Keratinocyte (primary cell): ENCODE results near the gene GLI3. TPM values are rescaled to one million over a fixed set of nuclear protein-coding genes. Genes with fewer than 3 reads are reported as not detected.

ENCODE experiments used
- DNase-seq: peaks from one replicate; pipeline ENCODE4 v3.0.0-alpha.2; 2011; ENCODE audit warnings: low read depth, missing footprints, low spot score
- FAIRE-seq: peaks from 2 replicates; lab custom pipeline; 2011; peaks lifted over from hg19 to GRCh38; lab: Jason Lieb, UNC
- H2AFZ ChIP-seq: 2 replicates; pipeline ENCODE4 v1.6.0; 2012; ENCODE audit warnings: low read length, control low read depth, inconsistent platforms; ENCODE audit not compliant: control insufficient read depth
- H3K27ac ChIP-seq: 2 replicates; pipeline ENCODE4 v1.5.1; 2011; ENCODE audit warnings: low read length; ENCODE audit not compliant: control insufficient read depth, insufficient read depth
- H3K27me3 ChIP-seq: 3 replicates; pipeline ENCODE4 v1.6.0; 2011; ENCODE audit warnings: low read length; ENCODE audit not compliant: control insufficient read depth, insufficient read depth; ENCODE audit errors: extremely low read depth
- H3K36me3 ChIP-seq, 2 experiments: 2 replicates in 1 of 2; 3 replicates in 1 of 2; pipeline ENCODE4 v1.5.1; 2011; ENCODE audit warnings: low read length in 2 of 2, mild to moderate bottlenecking in 1 of 2; ENCODE audit not compliant: control insufficient read depth in 2 of 2, insufficient read depth in 2 of 2; ENCODE audit errors: extremely low read depth in 1 of 2
- H3K4me1 ChIP-seq: 3 replicates; pipeline ENCODE4 v1.5.1; 2011; ENCODE audit warnings: low read length; ENCODE audit not compliant: control insufficient read depth, insufficient read depth; ENCODE audit errors: extremely low read depth
- H3K4me2 ChIP-seq: 3 replicates; pipeline ENCODE4 v1.6.0; 2011; ENCODE audit warnings: low read depth, low read length; ENCODE audit not compliant: control insufficient read depth, insufficient read depth; ENCODE audit errors: extremely low read depth
- H3K4me3 ChIP-seq, 3 experiments: fragments of 200-600 bp in 1 of 3; sonication (generic) in 1 of 3; 2 replicates in 2 of 3; 3 replicates in 1 of 3; pipeline ENCODE4 v1.5.1; 2011 to 2016; ENCODE audit warnings: low read length in 3 of 3, mild to moderate bottlenecking in 3 of 3, control low read depth in 2 of 3, inconsistent platforms in 1 of 3, low read depth in 1 of 3, mixed read lengths in 1 of 3, mixed run types in 1 of 3, moderate library complexity in 1 of 3; ENCODE audit not compliant: control insufficient read depth in 2 of 3, insufficient read depth in 2 of 3; ENCODE audit errors: extremely low read depth in 1 of 3
- H3K79me2 ChIP-seq: 2 replicates; pipeline ENCODE4 v1.6.0; 2012; ENCODE audit warnings: low read length; ENCODE audit not compliant: control insufficient read depth, insufficient read depth
- H3K9ac ChIP-seq: 3 replicates; pipeline ENCODE4 v1.6.0; 2011; ENCODE audit warnings: low read length; ENCODE audit not compliant: control insufficient read depth, insufficient read depth; ENCODE audit errors: extremely low read depth
- H3K9me1 ChIP-seq: 3 replicates; pipeline ENCODE4 v1.6.0; 2011; ENCODE audit warnings: low read length; ENCODE audit not compliant: control insufficient read depth, insufficient read depth; ENCODE audit errors: extremely low read depth
- H3K9me3 ChIP-seq: 2 replicates; pipeline ENCODE4 v1.5.1; 2012; ENCODE audit warnings: low read depth, low read length; ENCODE audit not compliant: control insufficient read depth
- H4K20me1 ChIP-seq: 3 replicates; pipeline ENCODE4 v1.6.0; 2011; ENCODE audit warnings: low read length; ENCODE audit not compliant: control insufficient read depth, insufficient read depth; ENCODE audit errors: extremely low read depth
- EZH2 ChIP-seq: IDR thresholded peaks from one replicate; pipeline ENCODE4 v1.6.1; 2012; ENCODE audit warnings: inconsistent platforms, mild to moderate bottlenecking, low read length, moderate library complexity
- dilution Hi-C: fragments of 300-500 bp; cut with MboI; formaldehyde crosslinking; loops from one replicate; pipeline ENCODE4 v1.7.0; 2020; ENCODE audit warnings: low sequenced_read_pairs; ENCODE audit not compliant: extremely low pct_ligation_motif_present
- polyA plus RNA-seq, 5 experiments: library from polyadenylated mRNA; depleted of rRNA in 3 of 5; stranded (reverse) in 3 of 5; stranded (forward) in 1 of 5; unstranded in 1 of 5; fragments of >200 nt; gene quantifications; 1 replicate in 1 of 5; 2 replicates in 3 of 5; 3 replicates in 1 of 5; pipeline versions ENCODE4 v1.2.1 to v1.2.3, GENCODE V29; 2011 to 2012; ENCODE audit warnings: missing spikeins in 2 of 5, low read depth in 1 of 5, low replicate concordance in 1 of 5
- TF ChIP-seq, protein P1 (sequence below), 3 experiments: IDR thresholded peaks in 1 of 3; conservative IDR thresholded peaks in 1 of 3; optimal IDR thresholded peaks in 1 of 3; 2 replicates in 2 of 3; 3 replicates in 1 of 3; pipeline versions ENCODE3 to v1.5.1; 2011; ENCODE audit warnings: low read length in 3 of 3, mild to moderate bottlenecking in 3 of 3, moderate library complexity in 2 of 3, control low read depth in 1 of 3, inconsistent platforms in 1 of 3; ENCODE audit not compliant: insufficient read depth in 2 of 3; ENCODE audit errors: extremely low read depth in 1 of 3

The GLI3 gene
- polyA plus RNA-seq, 1 donor (not counting 4 experiments of a cell fraction or from before 2014, with no cell fraction given), result 3.6 TPM

DNA sequence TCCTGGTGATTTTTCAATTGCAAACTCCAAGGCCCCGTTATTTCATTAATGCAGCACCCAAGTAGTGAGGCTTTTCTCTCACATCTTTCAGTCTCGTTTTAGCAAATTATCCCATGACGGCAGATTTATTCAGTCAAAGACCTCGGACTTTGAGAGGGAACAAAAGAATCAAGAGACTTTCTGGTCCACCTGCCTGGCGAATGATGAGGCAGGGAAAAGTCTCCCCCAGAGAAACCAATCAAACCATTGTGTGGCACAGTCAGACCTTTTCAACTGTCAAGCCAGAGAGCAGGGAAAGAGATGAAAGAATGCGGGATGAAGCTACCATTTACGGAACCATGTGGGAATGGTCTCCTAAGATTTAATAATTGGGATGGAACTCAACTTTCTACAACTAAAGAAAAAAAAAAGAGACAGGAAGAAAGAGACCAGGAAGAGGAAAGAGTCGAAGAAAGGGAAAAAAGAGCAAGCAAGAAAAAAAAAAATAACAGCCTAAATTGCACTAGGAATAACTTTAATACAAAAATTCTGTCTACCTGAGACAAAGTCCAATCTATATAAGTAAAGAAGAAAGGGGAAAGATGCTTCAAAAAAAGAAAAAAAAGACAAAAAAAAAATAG is 22.8 kb downstream of the GLI3 start:
- H3K36me3 ChIP-seq, result peaks cover 2 to 4% of the 10 kb centered on the region in 2 experiments
- TF ChIP-seq EZH2, result no peak
- TF ChIP-seq, protein P1, sequence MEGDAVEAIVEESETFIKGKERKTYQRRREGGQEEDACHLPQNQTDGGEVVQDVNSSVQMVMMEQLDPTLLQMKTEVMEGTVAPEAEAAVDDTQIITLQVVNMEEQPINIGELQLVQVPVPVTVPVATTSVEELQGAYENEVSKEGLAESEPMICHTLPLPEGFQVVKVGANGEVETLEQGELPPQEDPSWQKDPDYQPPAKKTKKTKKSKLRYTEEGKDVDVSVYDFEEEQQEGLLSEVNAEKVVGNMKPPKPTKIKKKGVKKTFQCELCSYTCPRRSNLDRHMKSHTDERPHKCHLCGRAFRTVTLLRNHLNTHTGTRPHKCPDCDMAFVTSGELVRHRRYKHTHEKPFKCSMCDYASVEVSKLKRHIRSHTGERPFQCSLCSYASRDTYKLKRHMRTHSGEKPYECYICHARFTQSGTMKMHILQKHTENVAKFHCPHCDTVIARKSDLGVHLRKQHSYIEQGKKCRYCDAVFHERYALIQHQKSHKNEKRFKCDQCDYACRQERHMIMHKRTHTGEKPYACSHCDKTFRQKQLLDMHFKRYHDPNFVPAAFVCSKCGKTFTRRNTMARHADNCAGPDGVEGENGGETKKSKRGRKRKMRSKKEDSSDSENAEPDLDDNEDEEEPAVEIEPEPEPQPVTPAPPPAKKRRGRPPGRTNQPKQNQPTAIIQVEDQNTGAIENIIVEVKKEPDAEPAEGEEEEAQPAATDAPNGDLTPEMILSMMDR (optimal IDR thresholded peaks at IDR 0.05 in 1 of 3, IDR thresholded peaks at IDR 0.05 in 1 of 3, conservative IDR thresholded peaks at IDR 0.05 in 1 of 3; ENCODE audit: extremely low read depth in 1 of 3, insufficient read depth in 2 of 3, low read length in 3 of 3), result no peak
- no peak overlapping the region for H2AFZ ChIP-seq
- no peak overlapping the region for H3K4me2 ChIP-seq
- H3K9me1 ChIP-seq, result no peaks in the 10 kb centered on the region
- H3K4me3 ChIP-seq, result no peak overlapping the region
- peaks cover 12% of the 10 kb centered on the region for H3K79me2 ChIP-seq
- no peaks in the 10 kb centered on the region for H4K20me1 ChIP-seq
- no peak for DNase-seq
- dilution Hi-C loops, result no loop called here
- FAIRE-seq, result no peak
- no peaks in the 10 kb centered on the region for H3K27me3 ChIP-seq
- H3K9ac ChIP-seq, result no peak overlapping the region
- H3K9me3 ChIP-seq, result no peaks in the 10 kb centered on the region
- H3K27ac ChIP-seq, result no peak overlapping the region
- H3K4me1 ChIP-seq, result peaks cover 6% of the 10 kb centered on the region

GRCh38 chr7:42213093-42213492 is 23.9 kb downstream of the GLI3 start:
- peaks cover 2% of the 10 kb centered on the region for H3K4me1 ChIP-seq
- H3K4me3 ChIP-seq, result no peak overlapping the region
- no peak overlapping the region for H3K9ac ChIP-seq
- no peaks in the 10 kb centered on the region for H3K9me3 ChIP-seq
- no peaks in the 10 kb centered on the region for H3K9me1 ChIP-seq
- TF ChIP-seq EZH2, result no peak
- TF ChIP-seq, protein P1 (optimal IDR thresholded peaks at IDR 0.05 in 1 of 3, IDR thresholded peaks at IDR 0.05 in 1 of 3, conservative IDR thresholded peaks at IDR 0.05 in 1 of 3; ENCODE audit: extremely low read depth in 1 of 3, insufficient read depth in 2 of 3, low read length in 3 of 3), result no peak
- DNase-seq, result no peak
- no peaks in the 10 kb centered on the region for H4K20me1 ChIP-seq
- H3K79me2 ChIP-seq, result peaks cover 8% of the 10 kb centered on the region
- no peak overlapping the region for H3K27ac ChIP-seq
- dilution Hi-C loops, result no loop called here
- H2AFZ ChIP-seq, result no peak overlapping the region
- H3K27me3 ChIP-seq, result no peaks in the 10 kb centered on the region
- no peak for FAIRE-seq
- peaks cover 2 to 4% of the 10 kb centered on the region in 2 experiments for H3K36me3 ChIP-seq
- H3K4me2 ChIP-seq, result no peak overlapping the region
